ENCODE measurements around the gene CHRDL2.

Gene CHRDL2

DNA sequence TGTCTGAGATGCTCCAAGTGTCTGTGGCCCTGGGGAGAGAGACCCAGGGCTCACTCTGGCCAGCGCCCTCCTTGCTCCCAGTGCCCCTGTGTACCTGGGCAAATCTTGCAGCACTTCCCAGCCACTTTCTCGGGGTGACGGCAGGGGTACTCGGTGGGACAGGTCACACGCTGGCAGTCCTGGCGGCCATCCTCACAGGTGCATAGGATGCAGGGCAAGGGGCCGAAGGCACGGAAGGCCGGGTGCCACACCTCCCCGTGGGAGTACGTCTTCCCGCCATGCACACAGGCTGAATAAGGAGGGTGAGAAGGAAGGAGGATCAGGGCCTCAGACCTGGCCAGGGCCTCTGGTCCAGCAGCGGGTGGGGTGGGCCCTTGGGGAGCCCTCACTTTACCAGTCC lies 28.0 kb downstream of the CHRDL2 start:
- Histone ChIP-seq H3K9me3 (ENCODE audit: severe bottlenecking) (no peaks in the 10 kb centered on the region), H3K4me3 (ENCODE audit: low read depth, low read length) (no peak overlapping the region), H3K27me3 (ENCODE audit: insufficient read depth, low read depth, severe bottlenecking) (no peaks in the 10 kb centered on the region), H3K27ac (no peak overlapping the region), H3K36me3 (no peaks in the 10 kb centered on the region)
- TF ChIP-seq, protein P1, sequence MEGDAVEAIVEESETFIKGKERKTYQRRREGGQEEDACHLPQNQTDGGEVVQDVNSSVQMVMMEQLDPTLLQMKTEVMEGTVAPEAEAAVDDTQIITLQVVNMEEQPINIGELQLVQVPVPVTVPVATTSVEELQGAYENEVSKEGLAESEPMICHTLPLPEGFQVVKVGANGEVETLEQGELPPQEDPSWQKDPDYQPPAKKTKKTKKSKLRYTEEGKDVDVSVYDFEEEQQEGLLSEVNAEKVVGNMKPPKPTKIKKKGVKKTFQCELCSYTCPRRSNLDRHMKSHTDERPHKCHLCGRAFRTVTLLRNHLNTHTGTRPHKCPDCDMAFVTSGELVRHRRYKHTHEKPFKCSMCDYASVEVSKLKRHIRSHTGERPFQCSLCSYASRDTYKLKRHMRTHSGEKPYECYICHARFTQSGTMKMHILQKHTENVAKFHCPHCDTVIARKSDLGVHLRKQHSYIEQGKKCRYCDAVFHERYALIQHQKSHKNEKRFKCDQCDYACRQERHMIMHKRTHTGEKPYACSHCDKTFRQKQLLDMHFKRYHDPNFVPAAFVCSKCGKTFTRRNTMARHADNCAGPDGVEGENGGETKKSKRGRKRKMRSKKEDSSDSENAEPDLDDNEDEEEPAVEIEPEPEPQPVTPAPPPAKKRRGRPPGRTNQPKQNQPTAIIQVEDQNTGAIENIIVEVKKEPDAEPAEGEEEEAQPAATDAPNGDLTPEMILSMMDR (IDR thresholded peaks at IDR 0.05; ENCODE audit: low read depth, low read length): no peak
- no peak for DNase-seq

DNA sequence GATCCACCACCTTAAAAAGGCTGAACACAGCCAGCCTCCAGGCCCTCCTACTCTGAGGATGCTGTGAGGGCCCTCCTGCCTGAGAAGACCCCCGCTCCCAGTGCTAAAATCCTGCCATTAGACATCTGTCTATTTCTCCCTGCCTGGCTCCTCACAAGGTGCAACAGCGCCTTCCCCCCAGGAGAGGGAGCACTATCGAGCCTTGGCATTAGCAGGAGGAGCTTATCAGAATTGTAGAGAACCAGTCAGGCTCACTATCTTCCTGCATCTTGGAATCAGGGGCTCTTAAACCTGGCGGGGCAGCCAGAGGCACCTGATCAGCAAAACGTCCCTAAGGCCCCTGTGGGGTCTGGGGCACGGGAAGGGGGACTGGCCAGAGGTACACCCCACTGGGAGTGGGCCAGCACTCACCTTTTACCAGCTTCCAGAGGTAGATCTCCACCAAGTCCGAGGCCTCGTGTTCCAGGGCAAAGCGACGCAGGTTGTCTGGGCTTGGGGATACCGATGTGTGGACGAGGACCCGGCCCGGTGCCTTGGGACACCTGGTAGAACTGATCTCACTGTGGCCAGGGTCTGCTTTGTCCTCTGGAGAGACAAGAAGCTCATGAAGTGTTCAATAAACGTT lies 28.7 kb downstream of the CHRDL2 start:
- no peak overlapping the region for H3K27ac ChIP-seq
- no peak overlapping the region for H3K4me3 ChIP-seq (ENCODE audit: low read depth, low read length)
- no peaks in the 10 kb centered on the region for H3K36me3 ChIP-seq
- no peaks in the 10 kb centered on the region for H3K27me3 ChIP-seq (ENCODE audit: insufficient read depth, low read depth, severe bottlenecking)
- peak; percentile 74 for DNase-seq
- no peaks in the 10 kb centered on the region for H3K9me3 ChIP-seq (ENCODE audit: severe bottlenecking)
- TF ChIP-seq, protein P1 (IDR thresholded peaks at IDR 0.05; ENCODE audit: low read depth, low read length): peak; percentile 91

DNA sequence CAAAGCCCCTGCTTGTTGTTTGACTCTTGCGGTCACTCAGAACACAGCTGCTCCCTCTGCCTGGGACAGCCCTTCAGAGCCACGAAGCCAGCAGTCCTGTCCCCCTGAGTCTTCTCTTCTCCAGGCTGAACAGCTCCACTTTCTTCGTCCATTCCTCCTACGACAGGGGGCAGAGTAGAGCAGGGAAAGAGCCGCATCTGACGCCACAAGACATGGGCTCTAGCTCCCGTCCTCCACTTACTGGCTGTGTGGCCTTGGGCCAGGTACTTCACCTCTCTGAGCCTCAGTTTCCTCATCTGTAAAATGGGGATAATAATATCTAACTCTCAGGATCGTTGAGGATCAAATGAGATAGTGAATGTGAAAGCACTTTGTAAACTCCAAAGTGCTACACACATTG lies 29.9 kb downstream of the CHRDL2 start:
- Histone ChIP-seq H3K27ac (no peak overlapping the region), H3K9me3 (ENCODE audit: severe bottlenecking) (no peaks in the 10 kb centered on the region), H3K27me3 (ENCODE audit: insufficient read depth, low read depth, severe bottlenecking) (no peaks in the 10 kb centered on the region), H3K4me3 (ENCODE audit: low read depth, low read length) (no peak overlapping the region), H3K36me3 (no peaks in the 10 kb centered on the region)
- TF ChIP-seq, protein P1 (IDR thresholded peaks at IDR 0.05; ENCODE audit: low read depth, low read length): peak; percentile 25; the same call in 1 of the 2 replicates
- DNase-seq: no peak

DNA sequence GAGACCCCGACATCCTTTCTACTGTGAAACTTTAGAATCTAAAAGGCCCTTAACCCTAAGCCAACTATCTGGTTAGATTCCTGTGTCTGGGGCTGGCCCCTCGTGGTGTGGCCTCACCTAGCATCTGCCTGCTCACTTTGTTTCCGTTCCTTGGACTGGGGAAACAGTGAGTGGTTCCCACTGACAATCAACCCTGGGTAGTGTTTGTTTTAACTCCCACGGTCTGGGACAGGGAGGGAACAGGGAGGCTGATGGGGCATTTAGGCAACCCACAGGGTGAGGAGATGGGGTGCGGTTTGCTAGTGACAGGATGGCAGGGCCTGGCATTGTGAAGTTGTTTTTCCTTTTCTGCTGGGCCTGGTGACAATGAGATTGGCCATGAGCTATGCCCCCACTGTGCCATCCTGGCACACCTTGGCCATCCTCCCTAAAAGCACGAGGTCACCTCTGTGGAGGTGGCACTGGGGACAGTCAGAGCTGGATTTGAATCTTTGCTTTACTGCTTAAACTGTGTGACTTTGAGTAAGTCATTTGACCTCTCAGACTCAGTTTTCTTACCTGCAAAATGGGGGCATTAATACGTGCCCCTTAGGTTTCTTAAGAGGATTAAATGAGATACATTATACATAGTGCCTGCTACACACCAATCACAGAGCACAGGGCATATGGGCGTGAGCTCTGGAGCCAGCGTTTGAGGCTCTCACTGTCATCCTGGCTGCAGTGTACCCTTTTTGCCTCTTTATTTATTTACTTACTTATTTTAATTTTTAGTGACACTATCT lies 31.4 kb downstream of the CHRDL2 start:
- no peaks in the 10 kb centered on the region for H3K36me3 ChIP-seq
- no peak overlapping the region for H3K4me3 ChIP-seq (ENCODE audit: low read depth, low read length)
- H3K27ac ChIP-seq: no peak overlapping the region
- H3K27me3 ChIP-seq (ENCODE audit: insufficient read depth, low read depth, severe bottlenecking): no peaks in the 10 kb centered on the region
- TF ChIP-seq, protein P1 (IDR thresholded peaks at IDR 0.05; ENCODE audit: low read depth, low read length): no peak
- DNase-seq: no peak
- no peaks in the 10 kb centered on the region for H3K9me3 ChIP-seq (ENCODE audit: severe bottlenecking)

DNA sequence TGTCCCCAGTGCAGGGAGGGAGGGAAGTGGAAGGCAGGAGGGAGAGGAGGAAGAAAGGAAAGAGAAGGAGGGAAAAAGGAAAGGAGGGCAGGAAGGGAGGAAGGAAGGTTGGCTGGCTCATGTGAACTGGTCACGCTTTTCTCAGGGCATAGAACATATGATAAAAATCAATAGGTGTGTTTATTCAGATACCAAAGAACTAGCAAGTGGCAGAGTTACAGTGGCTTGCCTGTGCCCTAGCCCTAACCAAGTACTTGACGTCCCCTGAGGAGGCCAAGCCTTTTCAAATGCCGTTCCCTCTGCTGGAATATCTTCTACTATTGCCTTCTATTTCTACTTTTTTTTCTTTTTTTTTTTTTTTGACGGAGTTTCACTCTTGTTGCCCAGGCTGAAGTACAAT lies 33.5 kb downstream of the CHRDL2 start:
- H3K36me3 ChIP-seq: no peaks in the 10 kb centered on the region
- no peaks in the 10 kb centered on the region for H3K9me3 ChIP-seq (ENCODE audit: severe bottlenecking)
- TF ChIP-seq, protein P1 (IDR thresholded peaks at IDR 0.05; ENCODE audit: low read depth, low read length): no peak
- no peak overlapping the region for H3K4me3 ChIP-seq (ENCODE audit: low read depth, low read length)
- no peak overlapping the region for H3K27ac ChIP-seq
- DNase-seq: no peak
- H3K27me3 ChIP-seq (ENCODE audit: insufficient read depth, low read depth, severe bottlenecking): no peaks in the 10 kb centered on the region
